Islet precursor cell (in vitro differentiated cells): ENCODE measurements around the gene KRT28.

Experiments used
- DNase-seq: peaks from one replicate; pipeline ENCODE4 v3.0.0-alpha.2; 2018

Gene KRT28

DNA sequence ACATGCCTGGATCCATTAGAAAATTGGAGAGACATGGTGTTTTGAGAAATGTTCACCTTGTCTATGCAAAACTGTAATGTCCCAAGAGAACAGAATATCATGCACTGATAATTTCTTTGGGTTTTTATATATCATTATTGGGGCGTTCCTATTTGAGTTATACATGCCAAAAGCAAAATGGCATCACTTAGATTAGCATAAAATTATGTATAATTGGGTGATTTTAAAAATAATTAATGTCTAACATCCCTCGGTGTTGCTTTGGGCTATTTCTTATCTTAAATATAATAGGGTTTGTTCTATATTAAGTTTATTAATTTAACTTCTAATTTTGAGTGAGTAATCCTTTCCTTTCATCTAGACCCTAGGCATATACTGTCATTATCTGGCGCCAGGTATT lies at the start of gene KRT28:
TSS of gene KRT28 (minus strand) at position 101 of the 400 bp plus-strand sequence. CDS start at position 35, 66 bp downstream.
- no peak for DNase-seq

GRCh38 chr17:40848583-40849235 lies 49.0 kb upstream of the KRT28 start:
- DNase-seq, result no peak

GRCh38 chr17:40846515-40847144 lies 46.9 kb upstream of the KRT28 start:
- no peak for DNase-seq

GRCh38 chr17:40844671-40845107 lies 44.9 kb upstream of the KRT28 start:
- DNase-seq, result no peak

DNA sequence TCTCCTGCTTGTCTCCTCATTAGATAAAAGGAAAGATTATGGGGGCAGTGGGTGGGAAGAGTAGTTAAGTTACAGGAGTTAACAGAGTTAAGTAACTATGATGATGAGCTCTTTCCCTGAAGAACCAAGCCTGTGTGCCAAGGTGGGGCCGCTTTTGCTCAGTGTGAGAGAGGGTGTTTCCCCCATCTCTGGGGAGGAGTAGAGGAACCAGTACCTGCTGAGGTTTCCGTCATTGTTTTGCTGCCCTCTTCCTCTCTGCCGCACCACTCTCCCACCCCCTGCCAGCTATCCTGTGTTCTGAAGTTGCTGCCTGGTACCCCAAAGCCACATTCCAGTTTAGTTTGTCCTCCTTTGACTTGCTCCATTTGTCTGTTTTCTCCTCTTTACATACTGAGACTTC lies 43.5 kb upstream of the KRT28 start:
- no peak for DNase-seq

DNA sequence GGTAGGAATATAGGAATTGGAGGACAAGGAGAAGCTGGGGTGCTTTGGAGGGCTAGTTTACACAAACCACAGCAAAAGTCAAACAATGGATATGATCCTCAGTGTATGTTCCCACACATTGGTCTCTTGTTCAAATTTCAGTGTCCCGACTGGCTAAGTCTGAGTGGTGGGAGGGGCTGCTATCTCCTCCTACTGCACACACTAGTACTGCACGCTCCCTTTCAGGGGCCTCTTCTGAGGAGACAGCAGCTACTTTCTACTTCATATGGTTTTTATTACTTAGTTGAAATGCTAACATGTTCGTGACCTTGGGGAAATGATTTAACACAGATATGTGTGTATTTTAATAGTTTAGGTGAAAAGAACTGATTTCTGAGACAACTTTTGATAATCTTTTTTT lies 41.5 kb upstream of the KRT28 start:
- DNase-seq, result no peak

DNA sequence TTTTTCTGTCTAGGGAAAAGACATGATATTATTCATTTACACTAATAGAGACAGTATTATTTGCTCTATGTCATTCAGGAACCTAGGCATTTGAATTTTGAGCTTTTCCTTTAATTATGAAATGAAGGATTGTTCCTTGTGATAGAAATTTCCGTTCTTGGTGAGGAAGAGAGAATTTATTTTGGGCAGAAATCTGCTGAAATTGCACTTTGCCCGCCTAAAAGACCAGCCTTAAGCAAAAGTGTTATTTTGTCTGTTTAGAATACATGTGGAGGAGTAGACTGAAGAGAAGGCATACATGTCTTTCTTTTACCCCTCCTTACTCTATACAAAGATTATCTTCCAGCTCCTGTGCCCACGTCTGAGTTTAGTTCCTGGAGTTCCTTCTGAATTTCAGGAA lies 39.4 kb upstream of the KRT28 start:
- DNase-seq, result no peak

DNA sequence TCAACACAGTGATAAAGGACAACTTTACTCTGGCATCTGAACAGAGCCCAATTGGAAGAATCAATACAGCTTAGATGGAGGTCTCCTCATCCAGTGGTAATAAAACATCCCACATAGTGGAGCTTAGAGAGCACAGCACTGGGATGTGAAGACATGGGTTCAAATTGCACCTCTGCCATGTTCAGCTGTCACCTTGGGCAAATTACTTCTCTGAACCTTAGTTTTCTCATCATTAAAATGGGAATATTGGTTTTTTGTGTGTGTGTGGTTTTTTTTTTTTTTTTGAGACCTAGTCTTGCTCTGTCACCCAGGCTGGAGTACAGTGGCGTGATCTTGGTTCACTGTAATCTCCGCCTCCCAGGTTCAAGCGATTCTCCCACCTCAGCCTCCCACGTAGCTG lies 36.3 kb upstream of the KRT28 start:
- no peak for DNase-seq

DNA sequence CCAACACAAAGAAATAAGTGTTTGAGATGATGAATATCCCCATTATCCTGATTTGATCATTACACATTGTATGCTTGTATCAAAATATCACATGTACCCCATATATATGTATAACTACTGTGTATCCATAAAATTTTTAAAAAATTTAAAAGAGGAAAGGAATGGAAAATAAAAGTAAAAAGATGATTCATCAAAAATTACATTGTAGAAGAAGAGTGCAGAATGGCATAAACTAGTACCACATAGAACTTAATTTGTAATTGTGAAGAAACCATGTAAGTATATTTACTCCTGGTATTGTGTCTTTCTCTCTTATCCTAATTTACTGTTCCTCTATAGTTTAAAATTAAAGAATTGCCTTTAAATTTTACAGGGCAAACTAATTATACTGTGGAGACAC lies 34.1 kb upstream of the KRT28 start:
- DNase-seq, result no peak

GRCh38 chr17:40832840-40833239 lies 33.1 kb upstream of the KRT28 start:
- DNase-seq, result no peak

DNA sequence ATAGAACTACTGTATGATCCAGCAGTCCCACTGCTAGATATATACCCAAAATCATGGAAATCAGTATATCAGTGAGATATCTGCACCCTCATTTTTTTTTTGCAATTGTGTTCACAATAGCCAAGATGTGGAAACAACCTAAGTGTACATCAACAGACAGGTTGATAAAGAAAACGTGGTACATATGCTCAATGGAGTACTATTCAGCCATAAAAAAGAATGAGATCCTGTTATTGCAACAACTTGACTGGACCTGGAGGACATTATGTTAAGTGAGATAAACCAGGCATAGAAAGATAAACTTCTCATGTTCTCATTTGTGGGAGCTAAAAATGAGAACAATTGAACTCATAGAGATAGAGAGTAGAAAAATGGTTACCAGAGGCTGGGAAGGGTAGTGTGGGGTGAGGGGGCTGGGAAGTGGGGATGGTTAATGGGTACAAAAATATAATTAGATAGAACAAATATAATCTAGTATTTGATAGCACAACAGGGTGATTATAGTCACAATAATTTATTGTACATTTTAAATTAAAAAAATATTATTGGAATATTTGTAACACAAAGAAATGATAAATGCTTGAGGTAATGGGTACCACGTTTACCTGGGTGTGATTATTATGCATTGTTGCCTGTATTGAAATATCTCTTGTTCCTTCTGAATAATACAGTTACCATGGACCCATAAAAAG lies 30.5 kb upstream of the KRT28 start:
- DNase-seq, result no peak

DNA sequence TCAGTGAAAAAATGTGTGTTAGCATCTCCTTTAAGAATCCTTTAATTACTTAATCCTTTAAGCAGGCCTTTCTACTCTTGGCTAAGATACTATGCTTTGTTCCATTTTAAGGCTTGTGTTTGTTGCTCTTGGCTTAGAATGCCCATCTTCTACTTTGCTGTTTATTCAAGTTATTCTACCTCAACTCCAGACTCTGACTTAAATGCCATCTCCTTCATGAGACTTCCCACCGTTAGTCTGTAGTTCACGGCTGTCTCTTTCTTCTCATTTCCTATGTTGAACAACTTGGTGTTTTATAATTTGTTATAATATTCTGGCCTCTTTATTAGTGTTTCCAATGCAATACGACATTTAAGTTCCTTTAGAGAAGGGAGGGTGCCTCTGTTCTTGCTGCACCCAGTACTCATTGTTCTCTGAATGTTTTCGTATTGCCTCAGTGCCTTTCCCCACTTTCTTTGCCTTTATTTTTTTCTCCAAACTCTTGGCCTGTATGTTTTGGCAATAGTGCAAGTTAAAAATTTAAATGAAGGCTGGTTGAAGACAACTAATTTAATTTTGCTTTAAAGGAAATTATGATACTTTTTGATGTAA lies 28.8 kb upstream of the KRT28 start:
- DNase-seq, result no peak

DNA sequence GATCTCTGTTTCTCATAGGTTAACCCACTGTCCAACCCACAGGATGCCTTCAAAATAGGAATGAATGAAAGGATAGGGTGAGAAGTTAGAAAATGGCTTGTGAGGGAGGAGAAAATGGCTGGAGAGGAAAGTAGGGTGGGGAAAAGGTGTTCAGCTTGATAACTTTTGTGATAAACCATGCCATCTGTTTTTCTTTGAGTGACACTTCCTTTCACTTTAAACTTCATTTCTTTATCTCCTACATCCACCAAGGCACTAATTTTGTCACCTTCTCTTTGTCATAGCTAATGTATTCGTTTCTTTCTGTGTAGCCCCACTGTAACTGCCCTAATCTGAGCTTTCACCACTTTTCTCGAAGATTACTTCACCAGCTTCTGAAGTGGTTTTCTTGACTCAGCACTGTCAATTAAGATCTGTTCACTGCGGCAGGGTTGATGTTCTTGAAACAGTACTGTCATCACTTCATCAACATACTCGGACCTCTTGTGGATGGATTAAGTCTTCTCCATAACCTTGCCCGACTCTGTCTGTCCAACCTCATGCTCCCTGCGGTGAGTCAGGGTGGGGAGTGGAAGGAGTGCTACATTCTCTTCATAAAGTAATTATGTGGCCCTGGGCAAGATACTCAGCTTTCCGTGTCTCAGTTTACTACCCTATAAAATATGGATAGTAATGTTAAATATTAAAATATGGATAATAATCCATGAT lies 28.1 kb upstream of the KRT28 start:
- DNase-seq, result peak; percentile 57

DNA sequence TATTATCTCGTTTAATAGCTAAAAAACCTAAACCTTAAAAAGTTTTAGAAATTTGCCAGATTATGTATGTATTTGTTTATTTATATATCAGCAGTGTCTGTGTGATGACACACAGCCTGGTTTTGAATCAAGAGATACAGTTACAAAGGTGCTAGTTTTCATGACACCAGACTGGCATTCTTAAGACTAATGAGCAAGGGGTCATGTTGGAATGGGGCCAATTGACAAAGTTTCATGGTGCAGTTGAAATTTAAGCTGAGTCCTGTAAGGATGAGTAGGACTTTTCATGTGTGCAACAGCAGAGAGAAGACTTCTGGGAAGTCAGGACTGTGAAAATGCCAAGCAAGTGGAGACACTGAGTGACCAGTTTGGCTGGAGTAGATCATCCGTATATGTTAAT lies 25.8 kb upstream of the KRT28 start:
- no peak for DNase-seq

- no peak for DNase-seq
These were observed 24.5 kb upstream of the KRT28 start for GRCh38 chr17:40824015-40824832.

DNA sequence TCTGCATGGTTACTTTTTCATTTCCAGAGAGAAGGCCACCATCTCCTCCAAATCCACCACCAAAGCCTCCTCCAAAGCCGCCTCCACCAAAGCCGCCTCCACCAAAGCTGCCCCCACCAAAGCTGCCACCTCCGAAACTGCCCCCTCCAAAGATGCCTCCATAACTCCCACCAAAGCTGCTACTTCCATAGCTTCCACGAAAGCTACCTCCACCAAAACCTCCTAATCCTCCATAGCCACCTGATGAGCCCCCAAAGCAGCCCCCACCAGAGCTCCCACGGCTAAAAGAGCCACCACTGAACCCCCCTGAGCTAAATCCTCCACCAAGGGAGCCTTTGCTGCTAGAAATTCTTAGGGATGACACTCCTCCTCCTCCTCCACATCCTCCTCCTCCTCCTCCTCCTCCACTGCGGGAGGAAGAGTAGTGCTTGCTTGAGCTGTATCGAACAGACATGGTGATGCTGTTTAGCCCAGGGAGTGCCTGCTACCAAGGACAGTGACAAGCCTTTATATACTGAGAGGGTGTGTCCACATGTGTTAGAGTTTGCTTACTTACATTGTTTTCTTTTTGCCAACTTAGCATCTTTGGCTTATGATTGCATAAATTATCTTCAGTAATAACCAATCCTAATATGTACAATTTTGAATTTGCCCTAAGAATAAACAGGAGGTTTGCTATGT lies 22.5 kb upstream of the KRT28 start, which contains the start of gene KRT10:
TSS of gene KRT10 (minus strand) at position 483 of the 681 bp plus-strand sequence. CDS start at position 454, 29 bp downstream.
- no peak for DNase-seq

GRCh38 chr17:40821536-40821935 lies 21.8 kb upstream of the KRT28 start:
- no peak for DNase-seq

GRCh38 chr17:40820228-40820838 lies 20.6 kb upstream of the KRT28 start:
- no peak for DNase-seq

DNA sequence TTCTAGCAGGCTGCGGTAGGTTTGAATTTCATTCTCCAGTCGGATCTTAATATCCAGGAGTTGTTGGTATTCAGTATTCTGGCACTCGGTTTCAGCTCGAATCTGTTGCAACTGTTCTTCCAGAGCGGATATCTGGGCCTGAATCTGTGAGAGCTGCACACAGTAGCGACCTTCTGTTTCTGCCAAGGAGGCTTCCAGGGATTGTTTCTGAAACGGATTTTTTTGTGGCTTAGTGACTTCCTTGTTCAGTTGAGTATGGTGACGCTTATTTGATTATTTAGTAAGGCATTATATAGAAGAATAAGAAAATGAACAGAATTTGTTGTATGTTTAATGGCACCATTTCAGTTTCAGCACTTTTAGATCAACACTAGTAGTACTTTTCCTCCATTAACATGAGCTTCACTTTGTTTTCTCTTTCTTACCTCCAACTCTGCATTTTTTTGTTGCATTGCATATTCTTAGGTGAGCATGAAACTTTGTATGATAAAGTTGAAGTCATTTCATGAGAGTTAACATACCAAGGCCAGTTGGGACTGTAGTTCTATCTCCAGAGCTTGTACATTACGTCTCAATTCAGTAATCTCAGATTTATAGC lies 19.9 kb upstream of the KRT28 start:
- no peak for DNase-seq

GRCh38 chr17:40818733-40819527 lies 19.2 kb upstream of the KRT28 start:
- peak; percentile 94 for DNase-seq
